ENCODE data around the gene BICD2.

Gene BICD2

GRCh38 chr9:92747459-92748232 is 17.0 kb downstream of the BICD2 start:
- DNase-seq (ENCODE audit: low read depth): no peak

- DNase-seq (ENCODE audit: low read depth): no peak
Measured at GRCh38 chr9:92746567-92747458, 17.8 kb downstream of the BICD2 start.

GRCh38 chr9:92745881-92746280 is 18.8 kb downstream of the BICD2 start:
- DNase-seq (ENCODE audit: low read depth): no peak

- DNase-seq (ENCODE audit: low read depth): no peak
Measured at GRCh38 chr9:92745331-92745730, 19.3 kb downstream of the BICD2 start.

- DNase-seq (ENCODE audit: low read depth): no peak
Measured at GRCh38 chr9:92740969-92741368, 23.7 kb downstream of the BICD2 start.

- DNase-seq (ENCODE audit: low read depth): no peak
Measured at GRCh38 chr9:92740446-92740961, 24.1 kb downstream of the BICD2 start.

GRCh38 chr9:92740009-92740408 is 24.6 kb downstream of the BICD2 start:
- DNase-seq (ENCODE audit: low read depth): no peak

- DNase-seq (ENCODE audit: low read depth): no peak
Measured at GRCh38 chr9:92739346-92739970, 25.2 kb downstream of the BICD2 start.

- no peak for DNase-seq (ENCODE audit: low read depth)
Measured at GRCh38 chr9:92738661-92739081, 26.0 kb downstream of the BICD2 start.

GRCh38 chr9:92737611-92738299 is 26.9 kb downstream of the BICD2 start:
- no peak for DNase-seq (ENCODE audit: low read depth)

- no peak for DNase-seq (ENCODE audit: low read depth)
Measured at GRCh38 chr9:92737216-92737606, 27.4 kb downstream of the BICD2 start.

GRCh38 chr9:92736563-92737215 is 27.9 kb downstream of the BICD2 start:
- DNase-seq (ENCODE audit: low read depth): no peak

GRCh38 chr9:92735636-92736562 is 28.7 kb downstream of the BICD2 start:
- DNase-seq (ENCODE audit: low read depth): no peak

- no peak for DNase-seq (ENCODE audit: low read depth)
Measured at GRCh38 chr9:92734931-92735635, 29.6 kb downstream of the BICD2 start.

GRCh38 chr9:92730897-92731296 is 33.7 kb downstream of the BICD2 start:
- DNase-seq (ENCODE audit: low read depth): no peak

GRCh38 chr9:92729735-92730155 is 34.9 kb downstream of the BICD2 start:
- no peak for DNase-seq (ENCODE audit: low read depth)

GRCh38 chr9:92728831-92729734 is 35.5 kb downstream of the BICD2 start:
- DNase-seq (ENCODE audit: low read depth): no peak
